K562 treated with DMSO at 1 percent for 48 hours (cell line): Measurements from ENCODE around the gene FRK. TPM values are rescaled to one million over a fixed set of nuclear protein-coding genes. Genes with fewer than 3 reads are reported as not detected.

Experiments used
- total RNA-seq: library from RNA; unstranded; fragments of 300-600 nt; gene quantifications from 2 replicates; pipeline ENCODE4 v1.2.3, GENCODE V29; 2022; ENCODE audit warnings: low replicate concordance; ENCODE audit errors: extremely low read depth

Gene FRK
- total RNA-seq, result not detected in 2 replicates

GRCh38 chr6:116060572-116061283 lies at the start of gene FRK:
TSS of gene FRK (minus strand) at chr6:116060891. CDS start at chr6:116060311, 580 bp downstream.

GRCh38 chr6:116100419-116101301 lies 40.0 kb upstream of the FRK start, which contains the start of gene NT5DC1:
TSS of gene NT5DC1 (plus strand) at chr6:116100853. CDS start at chr6:116100931, 78 bp downstream.

Other genes with a start within 250 kb of the FRK start
- gene NT5DC1, start 40.0 kb upstream of the FRK start, total RNA-seq, result not detected in 2 replicates
- gene COL10A1, start 65.2 kb upstream of the FRK start, total RNA-seq, result not detected in 2 replicates
- gene TSPYL4, start 193.2 kb upstream of the FRK start, total RNA-seq, result not detected in 2 replicates
- not detected in 2 replicates for gene TSPYL1, start 219.0 kb upstream of the FRK start, total RNA-seq